HG03565 (cell line): ENCODE measurements around the gene CFAP70.
"Not testable (repeated sequence)": the region's sequence is repeated elsewhere in the genome, so short reads cannot be mapped to it uniquely, and the experiment has no call there.

Experiments
- ATAC-seq: cut with Tn5 transposase; IDR thresholded peaks from one replicate; pipeline ENCODE4 v1.9.1; 2021; ENCODE audit warnings: mild to moderate bottlenecking, moderate library complexity; ENCODE audit not compliant: unreplicated experiment

Gene CFAP70

GRCh38 chr10:73358331-73359279 is at the start of gene CFAP70:
CFAP70 (minus strand) TSS chr10:73358864; CDS start chr10:73354796, 4,068 bp downstream.
- peak; percentile 88 for ATAC-seq

- no peak for ATAC-seq
These were observed 49.4 kb upstream of the CFAP70 start for GRCh38 chr10:73408061-73408460.

GRCh38 chr10:73407495-73407894 is 48.8 kb upstream of the CFAP70 start:
- ATAC-seq, result no peak

GRCh38 chr10:73406846-73407245 is 48.2 kb upstream of the CFAP70 start:
- ATAC-seq, result no peak

- no peak for ATAC-seq
These were observed 46.9 kb upstream of the CFAP70 start for GRCh38 chr10:73405556-73405955.

- ATAC-seq, result no peak
These were observed 46.0 kb upstream of the CFAP70 start for GRCh38 chr10:73404690-73405089.

GRCh38 chr10:73401636-73402035 is 43.0 kb upstream of the CFAP70 start:
- no peak for ATAC-seq

- no peak for ATAC-seq
These were observed 40.4 kb upstream of the CFAP70 start for GRCh38 chr10:73399063-73399462.

GRCh38 chr10:73398024-73398423 is 39.4 kb upstream of the CFAP70 start:
- ATAC-seq, result no peak

- ATAC-seq, result not testable (repeated sequence)
These were observed 35.7 kb upstream of the CFAP70 start for GRCh38 chr10:73394325-73394724.

GRCh38 chr10:73388228-73388627 is 29.6 kb upstream of the CFAP70 start:
- ATAC-seq, result no peak

- ATAC-seq, result no peak
These were observed 27.9 kb upstream of the CFAP70 start for GRCh38 chr10:73386583-73386982.

GRCh38 chr10:73379064-73379748 is 20.5 kb upstream of the CFAP70 start:
- no peak for ATAC-seq

- no peak for ATAC-seq
These were observed 18.0 kb upstream of the CFAP70 start for GRCh38 chr10:73376679-73377078.

GRCh38 chr10:73368238-73368637 is 9.6 kb upstream of the CFAP70 start:
- ATAC-seq, result no peak

- ATAC-seq, result no peak
These were observed 8.0 kb upstream of the CFAP70 start for GRCh38 chr10:73366381-73367298.

- ATAC-seq, result no peak
These were observed 6.3 kb upstream of the CFAP70 start for GRCh38 chr10:73364964-73365363.

GRCh38 chr10:73359492-73359891 is 828 bp upstream of the CFAP70 start:
- no peak for ATAC-seq

GRCh38 chr10:73357821-73358220 is 843 bp downstream of the CFAP70 start:
- no peak for ATAC-seq

GRCh38 chr10:73357166-73357565 is 1.5 kb downstream of the CFAP70 start:
- no peak for ATAC-seq

GRCh38 chr10:73344269-73344668 is 14.4 kb downstream of the CFAP70 start:
- ATAC-seq, result no peak
